ENCODE data around the gene DNAAF9. TPM values are rescaled to one million over a fixed set of nuclear protein-coding genes. Genes with fewer than 3 reads are reported as not detected.

The DNAAF9 gene
- total and polyA plus RNA-seq, 2 donors (not counting 1 experiment from before 2014, with no cell fraction given), result 2.6 to 7.7 TPM

DNA sequence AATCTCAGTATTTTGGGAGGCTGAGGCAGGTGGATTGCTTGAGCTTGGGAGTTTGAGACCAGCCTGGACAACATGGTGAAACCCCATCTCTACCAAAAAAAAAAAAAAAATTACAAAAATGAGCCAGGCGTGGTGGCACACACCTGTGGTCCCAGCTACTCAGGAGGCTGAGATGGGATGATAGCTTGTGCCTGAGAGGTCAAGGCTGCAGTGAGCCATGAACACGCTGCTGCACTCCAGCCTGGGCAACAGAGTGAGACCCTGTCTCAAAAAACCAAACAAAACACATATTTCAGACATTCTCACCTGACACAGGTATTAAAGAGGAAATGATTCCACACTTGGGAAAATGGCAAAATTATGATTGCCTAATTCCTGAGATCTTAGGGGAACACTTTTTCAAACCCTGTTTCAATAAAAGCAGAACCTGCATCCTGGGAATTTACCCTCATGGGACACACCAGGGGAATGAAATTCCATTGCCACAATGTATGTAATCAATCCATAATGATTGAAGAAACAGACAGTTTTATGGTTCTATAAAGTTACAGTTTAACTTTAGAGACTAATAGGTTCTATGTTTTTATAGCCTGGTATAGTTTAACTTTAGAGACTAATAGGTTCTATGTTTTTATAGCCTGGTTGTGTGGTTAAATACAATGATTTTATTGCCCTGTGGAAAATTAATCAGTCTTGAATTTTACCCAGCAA, 29.6 kb upstream of the DNAAF9 start:
- H3K9me3 Mint-ChIP-seq (ENCODE audit: insufficient read depth), result no peaks in the 10 kb centered on the region
- H3K4me1 Mint-ChIP-seq, result peaks cover 3% of the 10 kb centered on the region
- H3K9me3 ChIP-seq (ENCODE audit: control extremely low read depth in 1 of 3, control insufficient read depth in 2 of 3, insufficient read depth in 1 of 3, low read length in 2 of 3), result no peaks in the 10 kb centered on the region

DNA sequence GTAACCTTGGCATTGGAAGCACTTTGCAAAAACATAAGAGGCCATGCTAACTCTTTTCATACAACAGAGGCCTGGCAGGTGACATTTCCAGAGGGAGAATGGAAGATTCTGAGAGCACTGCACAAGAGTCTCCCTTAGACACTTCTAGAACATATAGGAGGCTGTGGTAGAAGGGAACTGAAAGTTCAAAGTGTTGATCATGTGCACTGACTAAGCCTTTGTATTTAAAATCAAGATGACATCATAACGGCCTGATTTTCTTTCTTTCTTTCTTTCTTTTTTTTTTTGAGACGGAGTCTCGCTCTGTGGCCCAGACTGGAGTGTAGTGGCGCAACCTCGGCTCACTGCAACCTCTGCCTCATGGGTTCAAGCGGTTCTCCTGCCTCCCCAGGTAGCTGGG, 26.8 kb upstream of the DNAAF9 start:
- no peak for DNase-seq
- POLR2A ChIA-PET, result no interaction called here
- intact Hi-C loops (cut with micrococcal nuclease), result no loop called here
- no peaks in the 10 kb centered on the region for H3K9me3 Mint-ChIP-seq (ENCODE audit: insufficient read depth)
- 93% methylated on average over 5 of the region's 6 CpGs for WGBS (ENCODE audit: insufficient coverage)
- H3K27me3 ChIP-seq (replicated peaks in 1 of 4; ENCODE audit: control extremely low read depth in 1 of 4, control insufficient read depth in 3 of 4, insufficient read depth in 4 of 4, low read length in 3 of 4), result no peaks in the 10 kb centered on the region
- no peaks in the 10 kb centered on the region for H3K79me2 ChIP-seq (ENCODE audit: control insufficient read depth, insufficient read depth, low read length)
- H3K9ac ChIP-seq (ENCODE audit: low read length), result no peak overlapping the region
- H3K9me3 ChIP-seq (ENCODE audit: control extremely low read depth in 1 of 3, control insufficient read depth in 2 of 3, insufficient read depth in 1 of 3, low read length in 2 of 3), result no peaks in the 10 kb centered on the region
- H3K4me2 ChIP-seq (replicated peaks; ENCODE audit: low read depth, low read length, poor library complexity, severe bottlenecking), result no peak overlapping the region
- no peak overlapping the region for H3K4me3 Mint-ChIP-seq
- no peaks in the 10 kb centered on the region for H4K20me1 ChIP-seq (ENCODE audit: control insufficient read depth, insufficient read depth, low read length, poor library complexity, severe bottlenecking)
- no peak overlapping the region for H2AFZ ChIP-seq (ENCODE audit: insufficient read depth, low read depth, low read length, poor library complexity, severe bottlenecking)
- H3K4me3 ChIP-seq (ENCODE audit: control extremely low read depth in 1 of 5, extremely low read depth in 1 of 5, insufficient read depth in 1 of 5, low read depth in 2 of 5, low read length in 4 of 5), result no peak overlapping the region
- peaks cover 6 to 12% of the 10 kb centered on the region in 2 donors for H3K4me1 ChIP-seq (ENCODE audit: control insufficient read depth in 2 of 2, insufficient read depth in 2 of 2, low read length in 2 of 2)
- TF ChIP-seq, protein P1, sequence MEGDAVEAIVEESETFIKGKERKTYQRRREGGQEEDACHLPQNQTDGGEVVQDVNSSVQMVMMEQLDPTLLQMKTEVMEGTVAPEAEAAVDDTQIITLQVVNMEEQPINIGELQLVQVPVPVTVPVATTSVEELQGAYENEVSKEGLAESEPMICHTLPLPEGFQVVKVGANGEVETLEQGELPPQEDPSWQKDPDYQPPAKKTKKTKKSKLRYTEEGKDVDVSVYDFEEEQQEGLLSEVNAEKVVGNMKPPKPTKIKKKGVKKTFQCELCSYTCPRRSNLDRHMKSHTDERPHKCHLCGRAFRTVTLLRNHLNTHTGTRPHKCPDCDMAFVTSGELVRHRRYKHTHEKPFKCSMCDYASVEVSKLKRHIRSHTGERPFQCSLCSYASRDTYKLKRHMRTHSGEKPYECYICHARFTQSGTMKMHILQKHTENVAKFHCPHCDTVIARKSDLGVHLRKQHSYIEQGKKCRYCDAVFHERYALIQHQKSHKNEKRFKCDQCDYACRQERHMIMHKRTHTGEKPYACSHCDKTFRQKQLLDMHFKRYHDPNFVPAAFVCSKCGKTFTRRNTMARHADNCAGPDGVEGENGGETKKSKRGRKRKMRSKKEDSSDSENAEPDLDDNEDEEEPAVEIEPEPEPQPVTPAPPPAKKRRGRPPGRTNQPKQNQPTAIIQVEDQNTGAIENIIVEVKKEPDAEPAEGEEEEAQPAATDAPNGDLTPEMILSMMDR (IDR thresholded peaks at IDR 0.05), result no peak
- no peak for TF ChIP-seq EZH2 (IDR thresholded peaks at IDR 0.05; ENCODE audit: borderline replicate concordance, insufficient read depth, low read depth, low read length, poor library complexity, severe bottlenecking)
- H3K36me3 ChIP-seq (replicated peaks in 1 of 2; ENCODE audit: control extremely low read depth in 1 of 2, control insufficient read depth in 1 of 2, extremely low read depth in 1 of 2, insufficient read depth in 2 of 2, low read length in 1 of 2), result no peaks in the 10 kb centered on the region
- no peak overlapping the region for H3K27ac ChIP-seq (ENCODE audit: low read length in 2 of 2)
- ATAC-seq (ENCODE audit: low read depth), result no peak
- peaks cover 11% of the 10 kb centered on the region for H3K4me1 Mint-ChIP-seq
- CTCF ChIA-PET, result no interaction called here
- H3K27me3 Mint-ChIP-seq, result no peaks in the 10 kb centered on the region
- no peak overlapping the region for H3K27ac Mint-ChIP-seq

More for the DNA sequence above, 29.6 kb upstream of the DNAAF9 start:
- H3K4me1 ChIP-seq (ENCODE audit: control insufficient read depth in 2 of 2, insufficient read depth in 2 of 2, low read length in 2 of 2), result no peaks in the 10 kb centered on the region
- POLR2A ChIA-PET, result no interaction called here
- TF ChIP-seq, protein P1 (IDR thresholded peaks at IDR 0.05), result no peak
- no peak for TF ChIP-seq EZH2 (IDR thresholded peaks at IDR 0.05; ENCODE audit: borderline replicate concordance, insufficient read depth, low read depth, low read length, poor library complexity, severe bottlenecking)
- no CpG with 5 or more reads among the region's 2 CpGs for WGBS (ENCODE audit: insufficient coverage)
- no peak overlapping the region for H3K4me3 ChIP-seq (ENCODE audit: control extremely low read depth in 1 of 5, extremely low read depth in 1 of 5, insufficient read depth in 1 of 5, low read depth in 2 of 5, low read length in 4 of 5)
- H3K27ac Mint-ChIP-seq, result no peak overlapping the region
- H3K27me3 ChIP-seq (replicated peaks in 1 of 4; ENCODE audit: control extremely low read depth in 1 of 4, control insufficient read depth in 3 of 4, insufficient read depth in 4 of 4, low read length in 3 of 4), result no peaks in the 10 kb centered on the region
- CTCF ChIA-PET, result no interaction called here
- H3K9ac ChIP-seq (ENCODE audit: low read length), result no peak overlapping the region
- DNase-seq, result no peak
- ATAC-seq (ENCODE audit: low read depth), result no peak
- H3K27me3 Mint-ChIP-seq, result peaks cover 5% of the 10 kb centered on the region
- no peak overlapping the region for H2AFZ ChIP-seq (ENCODE audit: insufficient read depth, low read depth, low read length, poor library complexity, severe bottlenecking)
- H3K36me3 ChIP-seq (replicated peaks in 1 of 2; ENCODE audit: control extremely low read depth in 1 of 2, control insufficient read depth in 1 of 2, extremely low read depth in 1 of 2, insufficient read depth in 2 of 2, low read length in 1 of 2), result no peaks in the 10 kb centered on the region
- no peak overlapping the region for H3K27ac ChIP-seq (ENCODE audit: low read length in 2 of 2)
- intact Hi-C loops (cut with micrococcal nuclease), result no loop called here
- H3K4me2 ChIP-seq (replicated peaks; ENCODE audit: low read depth, low read length, poor library complexity, severe bottlenecking), result no peak overlapping the region
- no peaks in the 10 kb centered on the region for H4K20me1 ChIP-seq (ENCODE audit: control insufficient read depth, insufficient read depth, low read length, poor library complexity, severe bottlenecking)
- H3K4me3 Mint-ChIP-seq, result no peak overlapping the region
- H3K79me2 ChIP-seq (ENCODE audit: control insufficient read depth, insufficient read depth, low read length), result no peaks in the 10 kb centered on the region

Measured in B cell (primary cell).